ENCODE results near the gene SLC25A21.

Gene SLC25A21

DNA sequence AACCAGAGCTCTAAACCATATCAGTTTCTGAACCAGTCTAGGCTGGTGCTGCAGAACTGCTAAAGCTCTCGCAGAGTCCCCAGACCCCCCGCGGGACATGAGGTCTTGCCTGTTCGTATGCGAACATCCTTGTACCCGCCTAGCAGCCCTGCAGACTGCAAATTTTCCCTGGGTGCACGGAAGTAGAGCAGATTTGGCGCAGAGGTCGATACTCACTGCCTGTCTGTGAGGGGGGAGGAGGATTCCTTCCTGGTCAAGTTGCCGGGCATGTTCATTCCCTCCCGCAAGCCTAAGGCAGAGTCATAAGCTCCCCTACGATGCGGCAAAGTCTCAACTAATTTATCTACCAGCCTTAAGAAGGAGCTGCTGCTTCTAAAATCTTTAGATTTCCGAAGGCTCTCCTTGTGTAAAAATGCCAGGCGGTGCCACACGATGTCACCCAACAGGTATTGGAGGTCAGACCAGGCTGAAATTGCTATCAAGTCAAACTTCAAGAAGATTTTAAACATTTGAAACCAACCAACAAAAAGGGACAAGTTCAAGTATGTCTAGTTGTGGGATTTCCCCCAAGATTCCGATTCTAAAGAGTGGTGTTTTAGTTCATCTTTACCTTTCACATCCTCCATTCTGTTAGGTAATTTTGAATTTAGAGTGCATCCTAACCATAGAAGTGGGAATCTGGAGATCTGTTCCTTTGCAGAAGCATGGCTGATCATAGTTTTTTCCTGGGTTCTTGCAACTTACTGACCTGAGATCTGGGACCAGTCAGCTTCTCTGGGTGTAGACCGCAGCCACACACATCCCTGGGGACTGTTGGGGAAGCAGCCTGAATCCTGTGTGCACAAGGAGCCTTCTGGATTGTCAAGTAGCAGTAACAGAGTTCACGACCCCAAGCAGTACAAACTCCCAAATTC is 512.3 kb downstream of the SLC25A21 start:
- TF ChIP-seq TCF4 (CRISPR knock-in tag; IDR thresholded peaks at IDR 0.05; ENCODE audit: borderline replicate concordance) (no peak), GLIS3 (CRISPR knock-in tag; IDR thresholded peaks at IDR 0.05) (no peak), ARNTL (CRISPR knock-in tag; IDR thresholded peaks at IDR 0.05; ENCODE audit: borderline replicate concordance, low read depth) (no peak), ZNF8 (CRISPR knock-in tag; IDR thresholded peaks at IDR 0.05) (no peak), TOX (CRISPR knock-in tag; IDR thresholded peaks at IDR 0.05; ENCODE audit: borderline replicate concordance) (no peak), BACH2 (CRISPR knock-in tag; IDR thresholded peaks at IDR 0.05; ENCODE audit: borderline replicate concordance) (no peak), ZNF70 (CRISPR knock-in tag; IDR thresholded peaks at IDR 0.05) (no peak), PPARA (CRISPR knock-in tag; IDR thresholded peaks at IDR 0.05; ENCODE audit: borderline replicate concordance) (no peak), CSDC2 (CRISPR knock-in tag; IDR thresholded peaks at IDR 0.05) (no peak), ISL1 (CRISPR knock-in tag; IDR thresholded peaks at IDR 0.05) (no peak), ZFP30 (CRISPR knock-in tag; IDR thresholded peaks at IDR 0.05) (no peak), OSR1 (CRISPR knock-in tag; IDR thresholded peaks at IDR 0.05) (no peak), ZNF565 (CRISPR knock-in tag; conservative IDR thresholded peaks at IDR 0.05; ENCODE audit: low read depth) (no peak), SNAI2 (CRISPR knock-in tag; IDR thresholded peaks at IDR 0.05) (no peak)
- TF ChIP-seq, protein P1, sequence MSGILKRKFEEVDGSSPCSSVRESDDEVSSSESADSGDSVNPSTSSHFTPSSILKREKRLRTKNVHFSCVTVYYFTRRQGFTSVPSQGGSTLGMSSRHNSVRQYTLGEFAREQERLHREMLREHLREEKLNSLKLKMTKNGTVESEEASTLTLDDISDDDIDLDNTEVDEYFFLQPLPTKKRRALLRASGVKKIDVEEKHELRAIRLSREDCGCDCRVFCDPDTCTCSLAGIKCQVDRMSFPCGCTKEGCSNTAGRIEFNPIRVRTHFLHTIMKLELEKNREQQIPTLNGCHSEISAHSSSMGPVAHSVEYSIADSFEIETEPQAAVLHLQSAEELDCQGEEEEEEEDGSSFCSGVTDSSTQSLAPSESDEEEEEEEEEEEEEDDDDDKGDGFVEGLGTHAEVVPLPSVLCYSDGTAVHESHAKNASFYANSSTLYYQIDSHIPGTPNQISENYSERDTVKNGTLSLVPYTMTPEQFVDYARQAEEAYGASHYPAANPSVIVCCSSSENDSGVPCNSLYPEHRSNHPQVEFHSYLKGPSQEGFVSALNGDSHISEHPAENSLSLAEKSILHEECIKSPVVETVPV (CRISPR knock-in tag; IDR thresholded peaks at IDR 0.05), result no peak
- TF ChIP-seq, protein P2, sequence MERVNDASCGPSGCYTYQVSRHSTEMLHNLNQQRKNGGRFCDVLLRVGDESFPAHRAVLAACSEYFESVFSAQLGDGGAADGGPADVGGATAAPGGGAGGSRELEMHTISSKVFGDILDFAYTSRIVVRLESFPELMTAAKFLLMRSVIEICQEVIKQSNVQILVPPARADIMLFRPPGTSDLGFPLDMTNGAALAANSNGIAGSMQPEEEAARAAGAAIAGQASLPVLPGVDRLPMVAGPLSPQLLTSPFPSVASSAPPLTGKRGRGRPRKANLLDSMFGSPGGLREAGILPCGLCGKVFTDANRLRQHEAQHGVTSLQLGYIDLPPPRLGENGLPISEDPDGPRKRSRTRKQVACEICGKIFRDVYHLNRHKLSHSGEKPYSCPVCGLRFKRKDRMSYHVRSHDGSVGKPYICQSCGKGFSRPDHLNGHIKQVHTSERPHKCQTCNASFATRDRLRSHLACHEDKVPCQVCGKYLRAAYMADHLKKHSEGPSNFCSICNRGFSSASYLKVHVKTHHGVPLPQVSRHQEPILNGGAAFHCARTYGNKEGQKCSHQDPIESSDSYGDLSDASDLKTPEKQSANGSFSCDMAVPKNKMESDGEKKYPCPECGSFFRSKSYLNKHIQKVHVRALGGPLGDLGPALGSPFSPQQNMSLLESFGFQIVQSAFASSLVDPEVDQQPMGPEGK (CRISPR knock-in tag; IDR thresholded peaks at IDR 0.05; ENCODE audit: borderline replicate concordance), result no peak
- ATAC-seq, result no peak

GRCh38 chr14:36659010-36659821 is 513.2 kb downstream of the SLC25A21 start:
- TF ChIP-seq ZC3H10 (CRISPR knock-in tag; IDR thresholded peaks at IDR 0.05) (no peak), ARNTL (CRISPR knock-in tag; IDR thresholded peaks at IDR 0.05; ENCODE audit: borderline replicate concordance, low read depth) (no peak), POU6F1 (CRISPR knock-in tag; IDR thresholded peaks at IDR 0.05; ENCODE audit: borderline replicate concordance, low read depth) (no peak), ZNF70 (CRISPR knock-in tag; IDR thresholded peaks at IDR 0.05) (no peak), CSDC2 (CRISPR knock-in tag; IDR thresholded peaks at IDR 0.05) (no peak), TCF4 (CRISPR knock-in tag; IDR thresholded peaks at IDR 0.05; ENCODE audit: borderline replicate concordance) (no peak), ZNF565 (CRISPR knock-in tag; conservative IDR thresholded peaks at IDR 0.05; ENCODE audit: low read depth) (no peak), TSHZ2 (CRISPR knock-in tag; IDR thresholded peaks at IDR 0.05) (no peak), ZNF8 (CRISPR knock-in tag; IDR thresholded peaks at IDR 0.05) (no peak), PPARA (CRISPR knock-in tag; IDR thresholded peaks at IDR 0.05; ENCODE audit: borderline replicate concordance) (no peak), TOX (CRISPR knock-in tag; IDR thresholded peaks at IDR 0.05; ENCODE audit: borderline replicate concordance) (no peak), ZFP30 (CRISPR knock-in tag; IDR thresholded peaks at IDR 0.05) (no peak), GLIS3 (CRISPR knock-in tag; IDR thresholded peaks at IDR 0.05) (no peak), SNAI2 (CRISPR knock-in tag; IDR thresholded peaks at IDR 0.05) (no peak), BACH2 (CRISPR knock-in tag; IDR thresholded peaks at IDR 0.05; ENCODE audit: borderline replicate concordance) (no peak), CREB5 (CRISPR knock-in tag; IDR thresholded peaks at IDR 0.05; ENCODE audit: low read depth) (no peak), OSR1 (CRISPR knock-in tag; IDR thresholded peaks at IDR 0.05) (no peak)
- TF ChIP-seq, protein P2 (CRISPR knock-in tag; IDR thresholded peaks at IDR 0.05; ENCODE audit: borderline replicate concordance), result no peak
- TF ChIP-seq, protein P1 (CRISPR knock-in tag; IDR thresholded peaks at IDR 0.05), result no peak
- no peak for ATAC-seq
